CD4-positive, alpha-beta T cell treated with Interleukin-21 for 1 hour (primary cell): ENCODE measurements around the gene TNS1.

Experiments
- DNase-seq: peaks from one replicate; pipeline ENCODE4 v3.0.0-alpha.2; 2020

TNS1 gene

DNA sequence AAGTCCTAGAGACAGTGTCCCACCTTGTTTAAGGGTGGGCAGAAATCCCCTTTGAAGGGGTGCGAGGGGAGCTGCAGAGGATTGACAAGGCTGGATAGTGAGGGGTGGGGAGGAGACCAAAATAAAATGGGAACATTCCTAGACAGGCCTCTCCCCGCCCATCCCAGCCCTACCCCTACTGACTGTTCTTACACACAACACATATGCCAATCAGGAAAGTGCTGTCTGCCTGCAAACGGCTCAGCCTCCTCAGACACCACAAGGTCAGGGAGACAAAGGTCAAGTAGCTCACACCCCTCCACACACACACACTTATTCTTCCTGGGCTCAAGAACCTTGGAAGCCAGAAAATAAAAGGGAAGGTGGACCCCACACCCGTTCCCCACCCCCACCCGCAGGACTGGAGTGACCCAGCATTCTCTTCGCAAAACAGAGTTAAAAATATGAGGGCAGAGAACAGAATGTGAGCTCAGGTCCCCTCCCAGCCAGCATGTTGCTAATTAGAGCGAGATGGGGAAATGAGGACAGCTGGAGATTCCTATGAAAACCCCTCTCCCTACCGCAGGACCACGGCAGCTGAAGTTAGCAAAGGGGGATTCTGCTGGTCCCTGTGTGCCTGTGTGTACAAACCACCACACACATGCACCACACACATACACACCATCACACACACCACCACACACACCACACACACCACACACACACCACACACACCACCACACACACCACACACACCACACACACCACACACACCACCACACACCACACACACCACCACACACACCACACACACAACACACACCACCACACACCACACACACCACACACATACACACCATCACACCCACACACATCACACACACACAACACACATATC, 197.8 kb downstream of the TNS1 start:
- no peak for DNase-seq

DNA sequence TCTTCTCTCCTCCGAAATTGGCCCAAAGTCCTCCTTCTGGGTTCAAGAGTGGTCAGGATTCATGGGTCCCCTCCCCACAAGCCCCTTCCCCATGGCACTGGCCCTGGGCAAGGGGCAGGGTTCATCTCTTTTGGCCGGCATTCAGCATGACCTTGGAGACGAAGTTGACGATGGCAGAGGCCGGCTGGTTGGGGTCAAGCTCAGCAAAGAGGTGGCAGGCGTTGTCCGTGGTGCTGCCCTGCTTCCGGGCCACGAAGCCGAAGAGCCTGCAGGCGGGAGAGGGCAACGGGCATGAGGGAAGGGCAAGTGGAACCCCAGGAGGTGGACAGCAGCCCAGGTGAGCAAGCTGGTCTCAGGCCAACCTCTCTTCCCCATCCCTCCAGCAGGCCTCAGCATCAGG, 198.5 kb downstream of the TNS1 start:
- DNase-seq, result no peak

DNA sequence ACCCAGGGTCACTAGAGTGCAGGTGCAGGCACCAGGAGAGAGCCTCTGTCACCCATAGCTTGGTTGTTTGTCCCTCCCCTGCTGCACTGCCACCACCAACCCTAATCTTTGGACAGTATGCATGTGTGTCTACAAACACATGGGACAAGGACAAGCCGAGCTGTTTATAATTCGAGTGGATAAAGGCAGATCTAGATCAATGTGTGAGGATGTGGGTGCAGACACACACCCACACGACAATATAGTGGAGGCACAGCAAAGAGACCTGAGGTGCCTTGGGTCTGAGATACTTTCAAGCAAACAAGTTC, 199.2 kb downstream of the TNS1 start:
- DNase-seq, result no peak

DNA sequence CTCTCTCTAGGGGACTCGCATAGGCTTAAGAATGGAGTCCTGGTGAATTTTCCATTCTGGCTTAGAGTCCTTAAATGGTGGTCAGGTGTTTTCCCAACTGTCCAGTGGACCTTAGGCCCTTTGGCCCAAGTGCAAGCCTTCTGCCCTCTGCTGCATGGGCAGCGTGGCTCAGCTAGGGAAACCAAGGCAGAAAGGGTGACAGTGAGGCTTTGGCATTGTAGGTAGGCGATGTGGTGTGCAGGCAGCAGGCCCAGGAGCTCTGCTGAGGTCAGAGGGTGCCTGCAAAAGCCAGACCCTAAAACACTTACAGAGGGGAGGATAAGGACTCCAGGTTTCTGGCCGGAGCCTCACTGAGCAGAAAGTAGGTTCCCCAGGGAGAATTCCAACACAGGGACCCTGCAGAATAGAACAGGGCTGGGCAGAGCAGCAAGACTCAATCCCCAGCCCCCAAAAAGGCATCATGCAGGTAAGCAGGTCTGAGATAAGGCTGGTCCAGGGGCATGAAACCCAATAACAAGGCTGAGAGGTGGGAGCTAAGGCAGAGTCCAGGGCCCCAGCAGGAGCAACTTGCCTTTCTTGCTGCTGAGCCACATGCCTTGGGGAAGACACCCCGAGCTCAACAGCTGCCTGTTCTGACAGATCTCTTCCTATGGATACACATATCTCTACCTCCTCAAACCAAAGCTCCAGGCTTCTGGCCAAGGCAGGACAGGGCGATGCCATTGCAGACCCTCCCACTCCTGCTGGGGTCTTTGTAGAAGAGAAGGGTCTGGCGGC, 199.7 kb downstream of the TNS1 start:
- no peak for DNase-seq

DNA sequence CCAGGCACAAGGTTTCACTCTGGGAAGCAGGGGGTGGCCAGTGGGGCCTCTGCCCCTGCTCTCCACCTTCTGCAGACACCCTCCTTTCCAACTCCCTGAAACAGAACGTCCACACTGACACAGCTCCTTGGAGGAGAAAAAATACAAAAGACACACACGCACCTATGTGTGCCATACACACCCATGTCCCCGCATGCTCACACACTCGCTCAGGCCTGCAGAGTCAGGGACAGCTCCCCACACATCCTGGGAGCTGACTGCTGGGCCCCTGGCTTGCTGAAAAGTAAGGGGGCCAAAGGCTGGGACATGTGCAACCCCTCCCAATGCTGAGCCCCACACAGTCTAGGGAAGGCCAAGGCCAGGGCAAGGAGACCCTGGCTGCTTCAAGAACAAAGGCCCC, 200.5 kb downstream of the TNS1 start:
- no peak for DNase-seq

DNA sequence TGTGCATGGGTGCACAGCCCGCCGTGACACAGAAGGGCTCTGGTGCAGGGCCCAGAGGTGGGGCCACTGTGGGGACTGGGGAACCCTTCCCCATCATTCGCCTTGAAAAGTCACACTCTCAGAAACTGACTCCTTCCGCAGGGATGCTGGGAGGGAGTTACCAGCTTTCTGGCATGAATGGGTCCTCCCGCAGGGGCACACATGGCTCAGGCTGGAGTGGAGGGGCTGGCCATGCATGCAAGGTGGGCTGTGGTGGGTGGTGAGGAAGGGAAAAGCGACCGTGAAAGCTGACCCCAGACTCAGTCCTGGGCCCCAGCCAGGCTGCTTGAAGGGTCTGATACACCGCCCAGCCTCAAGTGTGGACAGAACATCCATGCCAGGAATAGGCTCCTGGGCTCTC, 201.1 kb downstream of the TNS1 start:
- no peak for DNase-seq

DNA sequence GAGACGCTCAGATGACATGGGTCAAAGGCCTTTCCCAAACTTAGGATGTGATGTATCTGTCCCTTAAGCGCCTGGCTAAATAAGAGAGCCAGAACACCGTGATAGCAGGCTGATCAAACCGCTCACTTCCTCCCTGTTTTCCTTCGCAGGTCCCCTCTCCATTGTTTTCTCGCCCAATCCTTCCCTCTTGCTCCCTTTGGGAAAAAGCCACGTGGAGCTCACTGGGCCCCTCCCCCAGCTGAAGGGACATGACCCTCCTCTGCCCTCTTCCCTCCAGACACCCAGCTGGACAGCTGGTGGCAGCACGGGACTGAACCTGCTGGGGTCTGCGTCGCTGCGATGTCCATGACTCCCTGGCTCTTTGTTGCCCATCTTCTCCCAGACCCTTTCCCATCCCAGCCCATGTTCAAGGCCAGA, 201.7 kb downstream of the TNS1 start:
- DNase-seq, result no peak

DNA sequence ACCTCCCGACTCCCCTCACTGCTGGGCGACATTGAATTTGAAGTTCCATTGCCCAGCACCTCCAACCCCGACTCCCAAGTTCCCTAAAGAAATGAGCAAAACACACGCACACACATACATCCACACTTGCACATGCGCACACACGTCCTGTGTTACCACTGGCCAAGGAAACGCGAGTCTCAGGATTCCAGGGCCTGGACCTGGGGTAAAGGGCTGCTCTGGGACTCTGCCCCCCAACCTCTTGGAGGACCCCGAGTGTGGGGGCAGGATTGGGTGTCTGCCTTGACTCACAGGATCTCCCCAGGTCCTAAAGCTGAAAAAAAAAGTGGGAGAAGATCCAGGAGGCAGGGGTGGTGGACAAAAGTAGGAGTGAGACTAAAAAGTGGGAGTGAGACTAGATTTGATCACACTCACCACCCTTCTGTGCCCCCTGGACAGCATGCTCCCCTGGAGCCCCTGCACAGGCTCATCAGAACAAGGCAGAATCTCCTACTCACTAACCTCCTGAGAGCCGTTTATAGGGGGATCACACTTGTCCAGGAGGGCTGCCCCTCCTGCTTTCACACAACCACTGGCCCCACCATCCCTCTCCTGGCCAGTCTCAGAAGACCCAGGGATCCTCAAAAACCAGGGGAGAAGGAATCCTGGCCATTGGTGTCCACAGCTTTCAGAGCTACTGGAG, 202.2 kb downstream of the TNS1 start:
- no peak for DNase-seq

DNA sequence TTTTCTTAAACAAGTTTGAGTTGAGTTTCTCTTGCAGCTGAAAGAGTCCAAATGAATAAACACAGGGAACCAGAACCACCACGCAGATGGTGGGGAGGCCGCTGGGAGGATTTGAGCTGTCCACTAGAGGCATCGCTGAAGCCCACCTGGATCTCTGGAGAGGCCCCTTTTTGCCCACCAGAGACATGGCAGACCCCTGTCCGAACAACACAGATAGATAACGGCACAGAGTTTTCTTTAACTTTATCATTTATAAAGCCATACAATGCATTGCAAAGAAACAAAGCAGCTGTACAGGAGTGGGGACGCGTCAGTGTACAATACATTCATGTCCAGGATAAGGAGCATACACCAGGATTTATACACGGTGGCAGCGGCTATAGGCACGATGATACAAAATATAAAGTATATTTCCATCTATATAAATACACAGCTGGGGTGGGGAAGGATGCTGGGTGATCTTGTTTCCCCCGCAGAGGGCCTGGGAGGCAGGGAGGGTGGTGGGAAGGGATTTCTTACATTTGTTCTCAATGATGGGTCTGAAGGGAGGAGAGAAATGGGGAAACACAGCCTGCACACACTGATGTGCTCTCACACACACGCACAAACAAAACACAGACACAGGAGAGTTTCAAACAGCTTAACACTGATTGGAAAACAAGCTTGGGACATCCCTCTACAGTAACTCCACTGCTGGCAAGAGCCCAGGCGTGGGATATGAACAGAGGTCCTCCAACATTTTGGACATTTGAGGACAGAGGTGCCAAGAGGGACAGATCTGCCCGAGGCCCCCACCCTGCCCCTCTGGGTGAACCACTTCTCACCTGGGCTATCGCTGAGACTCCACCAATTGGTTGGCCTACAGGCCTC, 203.0 kb downstream of the TNS1 start:
- no peak for DNase-seq

DNA sequence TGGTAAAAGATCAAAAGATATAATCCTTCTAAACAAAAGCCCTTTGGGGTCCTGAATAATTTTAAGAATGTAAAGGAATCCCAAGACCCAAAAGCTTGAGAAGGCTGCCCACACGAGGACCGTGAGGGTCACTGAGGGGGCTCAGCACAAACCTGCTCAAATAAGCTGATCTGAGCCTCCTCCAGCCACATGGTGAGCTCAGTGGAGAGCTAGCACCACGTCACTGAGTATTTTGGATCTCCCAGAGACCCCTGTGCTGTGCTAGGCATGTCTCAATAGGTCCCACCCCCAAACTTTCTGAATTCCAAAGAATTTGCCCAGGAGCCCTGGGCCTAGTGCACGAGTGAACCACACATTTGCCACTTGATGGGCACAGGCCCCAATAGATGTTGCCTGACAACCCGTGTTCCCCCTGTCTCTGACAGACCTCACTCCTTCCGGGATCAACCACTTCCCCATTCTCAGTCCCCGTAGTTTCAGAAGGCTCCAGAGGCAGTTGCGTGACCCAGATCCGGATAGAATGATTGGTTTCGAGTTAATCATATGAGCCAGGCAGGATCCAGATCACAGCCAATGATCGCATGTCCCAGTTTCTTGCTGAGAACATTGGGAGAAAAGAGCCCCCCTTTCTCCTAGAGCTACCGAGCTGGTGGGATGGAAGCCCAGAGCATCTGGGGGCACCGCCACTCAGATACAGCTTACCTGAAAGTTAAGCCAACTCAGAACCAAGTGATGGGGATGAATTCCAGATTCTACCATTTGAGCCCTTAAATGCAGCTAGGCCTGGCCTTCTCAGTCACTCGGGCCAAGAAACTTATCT, 203.8 kb downstream of the TNS1 start:
- DNase-seq, result peak; percentile 14

DNA sequence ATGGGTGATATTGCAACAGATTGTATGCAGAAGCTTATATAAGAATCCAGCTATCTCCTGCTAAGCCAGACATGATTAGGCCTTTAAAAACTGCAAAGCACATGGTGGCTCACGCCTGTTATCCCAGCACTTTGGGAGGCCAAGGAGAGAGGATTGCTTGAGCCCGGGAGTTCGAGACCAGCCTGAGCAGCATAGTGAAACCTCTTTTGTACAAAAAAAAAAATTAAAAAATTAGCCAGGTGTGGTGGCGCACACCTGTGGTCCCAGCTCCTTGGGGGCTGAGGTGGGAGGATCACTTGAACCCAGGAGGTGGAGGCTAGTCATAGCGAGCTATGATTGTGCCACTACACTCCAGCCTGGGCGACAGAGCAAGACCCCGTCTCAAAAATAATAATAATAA, 204.6 kb downstream of the TNS1 start:
- no peak for DNase-seq

DNA sequence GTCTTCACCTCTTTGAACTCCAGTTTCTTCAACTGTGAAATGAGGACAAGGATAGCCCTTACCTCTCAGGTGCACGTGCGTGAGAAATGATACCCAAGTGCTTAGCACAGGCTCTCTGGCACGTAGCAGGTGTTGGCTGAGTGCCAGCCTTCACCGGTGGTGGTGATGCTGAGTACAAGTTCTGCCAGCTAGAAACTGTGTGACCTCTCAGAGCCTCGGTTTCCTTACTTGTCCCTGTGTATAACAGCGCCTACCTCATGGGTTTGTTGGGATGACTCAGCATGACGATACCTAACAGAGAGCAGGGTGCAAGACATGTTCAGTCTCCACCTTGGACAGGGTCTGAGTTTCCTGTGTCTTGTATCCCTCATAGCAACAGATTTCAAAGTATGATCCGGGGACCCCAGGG, 205.1 kb downstream of the TNS1 start:
- no peak for DNase-seq

DNA sequence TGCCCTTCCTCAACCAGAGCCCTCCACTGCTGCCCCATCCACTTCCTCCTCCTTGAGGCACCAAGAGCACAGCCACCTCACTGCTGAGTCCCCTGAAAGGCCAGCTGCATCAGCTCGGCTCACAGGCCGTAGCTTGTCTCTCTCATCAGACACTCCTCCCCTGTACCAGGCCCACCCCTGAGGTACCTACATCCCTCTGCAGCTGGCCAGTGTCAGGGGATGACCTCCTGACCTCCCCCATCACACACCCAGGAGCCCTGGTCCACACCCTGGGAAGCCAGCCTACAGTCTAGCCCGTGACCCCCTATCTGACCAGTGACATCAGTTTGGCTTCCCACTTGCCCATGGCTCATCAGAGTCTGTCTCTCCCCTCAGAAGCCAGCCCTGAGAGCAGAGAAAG, 205.6 kb downstream of the TNS1 start:
- no peak for DNase-seq

DNA sequence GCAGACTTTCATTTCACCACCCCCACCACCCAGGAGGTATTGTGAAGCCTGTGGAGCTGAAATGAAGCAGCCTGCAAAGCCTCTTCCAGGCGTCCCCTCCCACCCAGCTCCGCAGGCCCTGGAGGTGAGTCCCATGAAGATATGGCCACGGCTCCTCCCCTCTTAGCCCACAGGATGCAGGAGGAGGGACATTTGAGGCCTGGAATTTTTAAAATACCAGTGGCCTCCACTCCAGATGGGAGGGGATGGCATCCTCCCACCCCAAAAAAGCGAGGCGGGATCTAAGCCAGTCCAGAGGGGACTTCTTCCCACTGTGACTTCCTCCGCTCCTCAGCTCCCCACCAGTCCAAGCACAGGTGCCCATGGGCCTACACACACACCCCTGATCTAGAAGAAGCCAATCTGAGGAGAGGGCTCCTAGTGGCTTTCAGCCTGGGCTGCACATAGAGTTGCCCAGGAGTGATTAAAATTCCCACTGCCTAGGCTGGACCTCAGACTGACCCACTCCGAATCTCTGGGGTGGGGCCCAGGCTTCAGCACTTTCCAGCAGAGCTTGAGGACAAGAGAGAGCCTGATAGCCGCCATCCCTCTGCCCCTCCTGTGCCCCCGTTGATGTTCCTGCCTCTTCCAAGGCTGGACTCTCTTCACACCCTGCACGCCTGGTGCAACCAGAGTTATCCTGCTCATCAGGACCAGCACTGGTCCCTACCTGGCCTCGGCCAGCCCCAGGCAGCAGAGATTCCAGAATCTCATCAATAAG, 206.9 kb downstream of the TNS1 start:
- DNase-seq, result no peak

DNA sequence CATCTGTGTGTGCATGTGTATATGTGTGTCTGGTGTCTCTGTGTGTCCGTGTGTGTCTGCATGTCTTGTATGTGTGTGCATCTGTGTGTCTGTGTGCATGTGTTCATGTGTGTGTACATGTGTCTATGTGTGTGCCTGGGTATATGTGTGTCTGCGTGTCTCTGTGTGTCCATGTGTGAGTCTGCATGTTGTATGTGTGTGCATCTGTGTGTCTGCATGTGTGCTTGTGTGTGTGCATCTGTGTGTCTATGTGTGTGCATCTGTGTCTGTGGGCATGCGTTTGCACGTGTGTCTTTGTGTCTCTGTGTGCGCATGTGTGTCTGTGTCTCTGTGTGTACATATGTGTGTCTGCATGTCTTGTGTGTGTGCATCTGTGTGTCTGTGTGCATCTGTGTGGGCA, 207.7 kb downstream of the TNS1 start:
- DNase-seq, result no peak

DNA sequence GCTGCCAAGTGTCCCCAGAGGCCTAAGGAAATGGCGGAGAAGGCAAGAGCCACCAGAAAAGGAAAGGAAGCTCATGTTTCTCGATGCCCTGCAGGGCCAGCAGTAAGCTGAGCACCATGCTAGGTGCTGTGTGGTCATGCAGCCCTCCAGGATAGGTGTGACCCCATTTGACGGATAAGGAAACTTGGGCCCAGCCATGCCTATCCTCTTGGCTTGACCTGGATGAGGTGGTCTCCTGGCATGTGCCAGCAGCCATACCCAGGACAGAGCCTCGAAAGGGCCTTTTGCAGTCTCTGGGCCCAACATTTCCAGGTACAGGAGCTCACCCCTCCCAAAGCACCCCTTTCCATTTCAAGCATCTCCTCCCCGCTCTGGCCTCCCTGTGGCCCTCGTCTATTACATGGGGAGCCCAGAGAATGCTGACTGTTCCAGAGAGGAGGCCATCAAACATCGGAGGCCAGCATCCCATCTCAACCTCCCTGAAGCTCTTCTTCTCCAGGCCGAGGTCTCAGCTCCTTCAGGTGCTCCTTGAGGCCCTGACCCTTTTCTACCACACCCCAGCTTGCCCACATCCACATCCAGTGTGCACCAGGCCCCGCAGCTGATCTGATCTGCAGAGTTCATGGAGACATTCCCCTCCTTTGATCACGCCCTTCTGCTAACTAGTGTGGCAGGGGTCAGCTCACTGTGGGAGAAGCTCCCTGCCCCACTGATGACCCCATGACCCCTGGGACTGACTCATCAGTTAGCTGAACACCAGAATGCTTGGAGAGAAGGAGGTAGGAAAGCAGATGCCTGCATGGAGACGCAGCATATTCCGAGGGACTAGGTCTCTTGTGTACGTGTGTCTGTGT, 208.4 kb downstream of the TNS1 start:
- DNase-seq, result no peak

DNA sequence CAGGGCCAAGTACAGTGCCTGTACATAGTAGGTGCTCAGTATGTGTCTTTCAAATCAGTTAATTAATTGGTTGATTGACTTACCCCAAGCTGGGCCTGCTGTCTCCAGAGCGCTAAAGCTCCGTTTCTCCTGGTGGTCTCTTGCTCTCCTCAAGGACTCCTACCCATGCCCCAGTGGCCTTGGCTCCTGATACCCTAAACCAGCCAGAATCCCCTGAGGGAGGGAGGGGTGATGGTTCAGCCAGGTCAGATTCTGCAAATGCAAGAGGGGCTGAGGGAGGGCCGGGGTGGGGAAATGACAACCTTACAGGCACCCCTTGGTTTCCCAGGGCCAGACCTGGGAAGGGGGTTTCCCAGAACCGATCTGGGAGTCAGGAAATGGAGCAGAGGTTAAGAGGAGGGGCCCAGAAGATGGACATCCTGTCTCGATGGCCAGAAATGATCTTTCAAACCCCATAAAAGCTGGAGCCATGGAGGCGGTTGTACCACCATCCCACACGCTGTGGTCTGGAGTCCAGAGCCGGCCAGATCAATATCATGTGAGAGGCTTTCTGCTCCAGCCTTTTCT, 209.1 kb downstream of the TNS1 start:
- DNase-seq, result no peak

DNA sequence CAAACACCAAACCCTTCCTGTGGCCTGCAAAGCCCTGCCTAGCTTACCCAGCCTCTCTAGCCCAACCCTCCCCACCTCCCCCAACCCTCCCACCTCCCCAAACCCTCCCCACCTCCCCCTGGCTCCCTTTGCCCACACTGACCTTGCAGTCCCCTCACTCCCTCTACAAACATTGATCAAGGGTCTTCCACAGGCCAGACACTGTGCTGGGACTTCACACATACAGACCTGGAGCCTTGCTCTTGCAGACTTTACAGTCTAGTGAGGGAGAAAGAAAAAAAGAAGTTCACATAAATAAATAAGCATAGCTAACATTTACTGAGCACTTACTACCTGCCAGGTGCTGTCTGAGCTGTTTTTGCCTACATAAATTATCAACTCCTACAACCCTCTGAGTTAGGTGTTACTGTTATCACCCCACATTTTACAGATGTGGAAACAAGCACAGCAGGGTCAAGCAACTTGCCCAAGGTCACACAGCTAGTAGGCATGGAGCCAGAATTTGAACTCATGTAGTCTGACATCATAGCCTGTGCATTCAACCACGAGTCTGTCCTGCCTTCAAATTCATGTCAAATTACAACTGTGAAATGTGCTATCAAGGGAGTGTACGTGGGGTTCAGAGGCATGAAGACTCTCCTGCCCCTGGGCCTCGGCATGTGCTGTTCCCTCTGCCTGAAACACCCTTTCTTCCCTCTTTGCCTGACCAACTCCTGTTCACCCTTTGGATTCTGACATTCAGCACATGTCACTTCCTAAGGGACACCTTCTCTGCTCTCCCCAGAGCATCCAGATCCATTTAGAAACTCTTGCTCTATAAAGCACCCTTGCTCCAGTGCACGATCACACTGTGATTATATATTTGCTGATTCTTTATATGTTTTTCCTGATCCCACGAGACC, 209.9 kb downstream of the TNS1 start:
- no peak for DNase-seq

DNA sequence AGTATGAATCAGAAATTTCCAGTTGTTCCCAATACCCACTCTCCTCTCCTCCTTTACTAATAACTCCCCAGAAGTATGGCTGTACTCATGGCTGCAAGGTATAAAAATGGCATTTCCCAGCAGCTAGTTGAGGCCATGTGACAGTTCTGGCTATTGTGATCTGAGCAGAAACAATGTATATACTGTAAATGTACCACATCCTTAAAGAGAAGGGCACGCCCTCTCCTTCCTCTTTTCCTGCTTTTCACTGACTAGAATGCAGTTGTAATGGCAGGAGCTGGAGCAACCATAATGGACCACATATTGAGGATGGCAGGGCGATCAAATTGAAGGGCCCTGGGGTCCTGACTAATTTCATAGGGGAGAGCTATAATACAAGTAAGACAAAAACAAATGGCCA, 211.2 kb downstream of the TNS1 start:
- DNase-seq, result no peak
